Stimulated activated CD8-positive, alpha-beta memory T cell treated with anti-CD3 and anti-CD28 coated beads, Interleukin-7, amount 100 ng/mL, for 4 hours (primary cell): Measurements from ENCODE around the gene RNF14.
"Not testable (repeated sequence)": the region's sequence is repeated elsewhere in the genome, so short reads cannot be mapped to it uniquely, and the experiment has no call there.

Experiments used
- DNase-seq, 2 donors: peaks; one replicate each; pipeline ENCODE4 v3.0.0-alpha.2; 2020; ENCODE audit warnings: low read depth in 2 of 2

The RNF14 gene

DNA sequence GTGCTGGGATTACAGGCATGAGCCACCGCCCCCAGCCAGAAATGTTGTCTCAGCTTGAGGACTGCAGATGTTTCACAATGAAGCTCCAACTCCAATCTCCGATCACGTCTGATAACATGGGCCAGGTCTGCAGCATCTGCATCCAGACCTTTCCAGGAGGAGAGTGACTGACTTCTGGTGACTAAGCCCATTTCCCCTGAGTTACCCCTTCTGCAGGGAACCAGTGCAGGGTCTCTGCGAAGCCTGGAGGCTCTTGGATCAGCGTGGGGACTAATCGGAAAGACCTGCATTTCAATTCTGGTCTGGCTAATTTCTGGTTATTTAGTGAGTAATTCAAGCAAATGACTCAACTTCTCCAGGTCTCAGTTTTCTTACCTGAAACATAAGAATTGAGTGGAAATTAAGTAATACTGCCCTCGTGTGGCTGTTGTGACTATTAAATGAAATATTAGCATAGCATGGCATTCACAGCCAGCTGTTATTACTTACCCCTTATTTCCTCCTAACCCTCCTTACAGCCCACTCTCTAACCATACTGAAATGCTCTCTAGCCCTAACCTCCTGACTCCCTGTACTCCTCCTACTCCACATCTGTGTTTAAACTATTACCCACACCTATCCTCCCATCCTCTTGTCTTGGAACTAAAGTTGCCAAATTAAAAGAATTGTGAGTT lies 46.1 kb downstream of the RNF14 start:
- peak; percentile 43 to 47 for DNase-seq

DNA sequence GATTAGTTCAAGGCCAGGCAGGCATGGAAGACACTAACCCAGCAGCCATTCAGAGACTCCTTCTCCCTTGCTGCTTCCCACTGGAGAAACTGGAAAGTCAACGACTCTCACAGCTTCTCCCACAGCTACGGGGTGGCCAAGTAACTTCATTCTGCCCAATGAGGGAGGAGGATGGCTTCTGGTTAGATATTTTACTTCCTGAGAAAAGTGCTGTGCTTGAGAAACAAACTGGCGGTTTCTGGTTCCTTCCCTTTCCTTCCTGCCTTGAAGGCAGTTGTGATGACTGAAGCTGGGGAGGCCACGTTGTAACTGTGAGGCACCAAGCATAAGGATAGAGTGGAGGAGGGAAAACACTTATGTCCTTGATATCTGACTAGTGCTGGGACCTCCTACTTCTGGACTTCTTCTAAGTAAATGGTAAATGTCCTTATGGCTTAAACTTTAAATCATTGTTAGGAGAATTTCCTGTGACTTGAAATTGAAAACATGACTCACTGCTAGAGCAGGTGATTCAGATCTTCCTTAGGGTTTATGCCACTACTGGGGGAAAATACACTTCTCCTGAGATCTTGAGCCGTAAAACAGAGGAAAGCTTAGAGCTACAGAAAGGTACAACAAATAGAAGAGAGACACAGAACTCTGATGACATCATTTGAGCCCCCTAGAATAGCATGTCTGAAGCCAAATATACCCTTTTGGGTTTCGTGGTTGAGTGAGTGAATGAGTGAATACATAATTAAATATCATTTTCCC lies 47.1 kb downstream of the RNF14 start:
- peak; percentile 28 to 48 for DNase-seq

DNA sequence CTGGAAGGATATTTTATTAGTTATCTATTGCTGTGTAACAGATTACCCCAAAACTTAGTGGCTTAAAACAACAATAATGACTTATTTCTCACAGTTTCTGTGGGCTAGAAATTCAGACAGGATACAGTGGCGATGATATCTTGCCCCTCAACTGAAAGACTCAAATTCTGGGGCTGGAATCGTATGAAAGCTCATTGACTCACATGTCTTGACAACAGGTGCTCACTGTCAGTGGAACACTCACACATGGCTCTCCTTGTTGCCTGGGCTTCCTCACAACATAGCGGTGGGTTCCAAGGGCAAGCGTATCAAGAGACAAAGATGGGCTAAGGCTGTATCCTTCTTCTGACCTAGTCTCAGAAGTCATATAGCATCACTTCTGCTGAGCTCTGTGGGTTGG lies 47.7 kb downstream of the RNF14 start:
- peak; percentile 26 to 37 for DNase-seq

DNA sequence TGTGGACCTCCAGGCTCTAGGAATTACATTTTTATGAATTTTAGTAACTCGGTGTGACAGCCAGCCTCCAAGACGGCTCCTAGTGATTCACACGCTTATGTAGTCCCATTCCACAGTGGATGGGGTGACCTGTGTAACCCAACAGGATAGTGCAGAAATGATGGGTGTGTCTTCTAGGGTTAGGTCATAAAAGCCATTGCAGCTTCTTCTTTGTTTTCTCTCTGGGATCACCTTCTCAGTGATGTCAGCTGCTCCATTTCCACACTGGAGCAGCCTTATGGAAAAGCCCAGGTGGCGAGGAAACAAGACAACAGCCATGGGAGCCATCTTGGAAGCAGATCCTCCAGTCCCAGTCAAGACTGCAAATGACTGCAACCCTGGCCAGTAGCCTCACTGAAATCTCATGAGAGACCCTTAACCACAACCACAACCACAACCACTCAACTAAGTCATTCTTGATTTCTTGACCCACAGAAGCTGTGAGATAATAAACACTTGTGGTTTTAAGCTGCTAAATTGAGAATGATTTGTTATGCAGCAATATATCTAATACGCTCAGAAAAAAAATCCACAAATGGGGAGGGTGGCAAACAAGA lies 49.0 kb downstream of the RNF14 start:
- DNase-seq, result no peak

DNA sequence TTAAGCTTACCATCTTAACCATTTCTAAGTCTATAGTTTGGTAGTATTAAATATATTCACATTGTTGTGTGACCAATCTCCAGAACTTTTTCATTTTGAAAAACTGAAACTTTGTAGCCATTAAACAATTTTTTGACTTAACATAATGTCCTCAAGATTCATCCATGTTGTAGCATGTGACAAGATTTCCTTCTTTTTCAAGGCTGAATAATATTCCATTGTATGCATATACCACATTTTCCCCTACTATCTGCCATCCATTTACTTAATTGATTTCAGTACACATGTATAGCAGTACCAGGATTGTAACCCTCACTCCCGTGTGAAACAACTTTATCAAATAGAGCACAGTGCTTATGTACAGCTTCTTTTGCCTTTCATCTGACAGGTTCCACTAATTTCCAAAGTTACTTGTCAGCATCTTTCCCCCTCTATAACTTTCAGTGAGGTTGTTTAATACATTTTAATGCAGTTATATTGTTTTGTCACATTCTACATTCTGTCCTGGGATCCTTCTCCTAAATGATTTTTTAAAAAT lies 51.3 kb downstream of the RNF14 start:
- no peak for DNase-seq

DNA sequence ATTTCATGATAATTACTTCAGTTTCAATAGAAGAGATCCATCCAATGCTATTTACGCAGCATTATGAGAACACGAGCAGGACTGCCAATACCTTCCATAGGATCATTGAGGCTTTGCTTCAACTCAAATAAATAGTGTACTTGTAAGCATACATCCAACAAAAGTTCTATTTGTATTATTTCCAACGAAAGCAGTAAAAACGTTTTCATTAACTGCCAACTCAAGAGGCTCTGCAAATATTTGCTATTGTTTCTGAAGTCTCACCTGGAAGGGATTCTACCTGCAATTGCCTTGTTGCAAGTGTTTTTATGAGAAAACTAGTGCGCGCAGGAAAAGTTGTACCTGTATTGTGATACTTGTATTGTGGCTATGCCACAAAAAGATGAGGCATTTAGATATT lies 54.9 kb downstream of the RNF14 start:
- DNase-seq, result no peak

DNA sequence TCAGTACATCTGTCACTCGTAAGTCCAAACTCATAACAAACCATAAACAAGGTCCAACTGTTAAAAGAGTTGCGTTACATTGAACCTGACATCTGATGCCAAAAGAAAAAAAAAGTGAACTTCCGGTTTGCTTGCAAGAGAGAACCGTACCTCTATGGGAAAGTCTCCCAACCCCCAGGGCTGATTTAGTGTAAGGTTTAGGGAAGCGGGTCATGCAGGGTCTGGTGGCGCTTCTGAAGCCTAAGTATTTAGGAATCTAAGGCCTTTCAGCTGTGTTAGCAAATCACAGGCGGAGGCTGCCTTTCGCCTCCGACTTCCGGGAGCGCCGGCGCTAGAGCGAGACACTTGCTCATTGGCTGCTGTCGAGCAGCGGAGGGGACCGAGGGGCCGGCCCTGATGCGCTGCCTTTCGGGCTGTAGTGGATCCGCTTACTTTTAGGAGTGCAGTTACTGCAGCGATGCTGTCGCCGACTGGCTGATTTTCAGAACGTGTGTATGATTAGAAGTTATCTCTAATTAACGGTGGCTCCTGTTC lies 55.9 kb downstream of the RNF14 start:
- DNase-seq, result peak; percentile 72 to 79

DNA sequence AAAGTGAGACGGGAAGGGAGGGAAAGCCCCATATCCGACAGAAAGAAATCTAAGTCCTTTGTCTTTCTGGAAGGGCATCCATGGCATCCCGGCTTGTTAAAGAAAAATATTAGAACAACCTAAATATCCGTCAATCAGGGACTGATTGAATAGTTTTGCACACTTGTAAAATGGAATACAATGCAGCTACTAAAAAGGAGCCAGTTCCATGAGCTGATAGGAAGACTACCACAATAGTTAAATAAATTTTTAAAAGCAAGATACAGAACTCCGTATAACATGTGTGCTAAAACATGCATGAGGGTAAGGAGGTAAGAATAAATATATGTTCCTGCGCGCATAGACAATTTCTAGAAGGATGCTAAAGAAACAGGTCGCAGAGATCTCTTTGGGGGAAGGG lies 56.7 kb downstream of the RNF14 start:
- DNase-seq, result no peak

DNA sequence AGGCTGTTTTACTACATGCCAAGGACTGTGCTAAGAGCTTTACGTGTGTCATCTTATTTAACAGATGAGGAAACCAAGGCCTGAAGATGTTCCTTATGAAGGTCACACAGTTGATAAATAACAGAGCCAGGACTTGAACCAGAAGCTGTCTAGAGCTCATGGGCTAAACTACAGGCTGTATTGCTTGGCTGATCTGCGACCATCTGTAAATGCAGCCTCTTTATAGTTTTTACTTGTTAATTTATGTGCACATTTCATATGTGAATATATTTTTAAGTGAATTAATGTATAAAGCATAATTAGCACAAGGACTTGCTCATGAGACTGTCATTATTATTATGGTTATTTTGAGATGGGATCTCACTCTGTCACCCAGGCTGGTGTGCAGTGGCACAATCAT lies 63.2 kb downstream of the RNF14 start:
- no peak for DNase-seq

DNA sequence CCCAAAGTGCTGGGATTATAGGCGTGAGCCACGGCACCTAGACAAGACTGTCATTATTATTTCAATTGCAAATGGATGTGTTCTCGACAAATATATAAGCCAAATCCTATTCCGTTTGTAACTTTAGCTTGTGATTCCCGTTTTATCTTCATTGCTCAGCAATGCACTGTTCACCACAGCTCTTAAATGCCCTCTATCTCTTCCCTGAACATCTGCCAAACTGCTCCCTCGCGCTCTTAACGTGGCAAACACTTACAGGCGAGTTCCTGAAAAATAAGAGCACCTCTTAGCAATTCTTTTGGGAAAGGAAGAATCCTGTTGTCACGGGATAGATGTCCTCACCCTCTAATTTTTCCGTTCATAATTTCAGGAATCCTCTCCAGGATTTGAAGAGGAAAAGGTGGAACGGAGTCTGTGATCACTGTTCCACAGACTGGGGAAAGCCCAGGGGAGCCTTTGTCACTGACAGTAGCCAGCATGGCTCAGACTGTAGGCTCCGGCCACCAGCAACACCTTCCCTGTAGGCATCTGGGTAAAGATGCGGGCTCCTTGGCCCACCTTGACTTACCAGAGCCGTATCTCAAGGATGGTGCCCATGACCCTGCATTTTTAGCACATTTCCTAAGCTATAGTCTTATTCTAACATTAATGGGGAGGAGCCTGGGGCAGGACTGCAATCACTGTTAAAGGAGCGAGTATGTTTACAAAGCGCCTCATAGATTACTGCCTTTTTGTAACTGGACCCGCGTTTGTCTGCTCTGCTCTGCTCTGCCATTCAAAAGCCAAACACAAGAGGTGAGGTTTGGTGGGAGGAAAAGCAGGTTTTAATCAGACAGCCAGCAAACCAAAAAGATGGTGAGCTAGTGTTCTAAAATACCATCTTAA lies 64.1 kb downstream of the RNF14 start:
- DNase-seq, result no peak

DNA sequence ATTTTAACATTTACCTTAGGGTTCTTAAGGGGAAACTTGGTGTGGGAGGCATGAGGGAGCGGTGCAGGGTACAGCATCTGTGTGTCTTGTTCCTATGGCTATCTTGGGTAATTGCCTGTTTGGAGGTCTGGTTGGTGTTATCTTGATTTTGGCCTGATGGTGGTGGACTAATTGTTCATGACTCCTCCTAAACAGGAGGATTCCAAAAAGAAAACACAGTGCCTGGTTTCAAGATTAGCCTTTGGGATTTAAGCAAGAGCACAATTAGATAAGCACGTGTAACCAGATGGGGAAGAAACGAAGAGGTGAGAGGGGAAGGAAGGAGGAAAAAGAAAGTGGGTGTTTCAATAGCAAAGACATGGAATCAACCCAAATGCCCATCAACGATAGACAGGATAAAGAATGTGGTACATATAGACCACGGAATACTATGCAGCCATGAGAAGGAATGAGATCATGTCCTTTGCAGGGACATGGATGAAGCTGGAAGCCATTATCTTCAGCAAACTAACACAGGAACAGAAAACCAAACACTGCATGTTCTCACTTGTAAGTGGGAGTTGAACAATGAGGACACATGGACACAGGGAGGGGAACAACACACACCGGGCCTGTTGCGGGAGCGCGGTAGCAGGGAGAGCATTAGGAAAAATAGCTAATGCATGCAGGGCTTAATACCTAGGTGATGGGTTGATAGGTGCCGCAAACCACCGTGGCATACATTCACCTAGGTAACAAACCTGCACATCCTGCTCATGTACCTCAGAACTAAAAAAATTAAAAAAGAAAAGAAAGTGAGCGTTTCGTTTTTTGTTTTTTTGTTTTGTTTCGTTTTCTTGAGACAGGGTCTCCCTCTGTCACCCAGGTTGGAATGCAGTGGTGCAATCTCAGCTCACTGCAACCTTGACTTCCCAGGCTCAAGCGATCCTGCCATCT lies 65.0 kb downstream of the RNF14 start:
- not testable (repeated sequence) for DNase-seq

DNA sequence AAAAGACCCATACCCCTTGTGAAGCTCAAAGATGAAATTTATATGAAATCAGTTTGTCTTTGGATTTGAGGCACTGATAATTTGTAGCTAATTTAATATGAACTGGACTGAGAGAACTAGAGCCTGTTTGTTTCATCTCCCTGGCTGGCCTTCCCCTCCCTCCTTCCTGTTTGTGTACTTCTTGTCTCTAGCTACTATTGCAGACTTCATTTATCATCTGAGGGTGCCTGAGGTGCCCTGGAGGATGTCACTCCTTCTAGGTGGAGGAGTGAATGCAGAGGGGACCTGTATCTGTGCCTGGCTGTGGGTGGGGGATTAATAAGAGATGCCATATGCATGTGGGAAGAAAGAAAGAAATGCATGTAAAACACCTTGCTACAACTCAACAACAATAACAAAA lies 66.1 kb downstream of the RNF14 start:
- no peak for DNase-seq

DNA sequence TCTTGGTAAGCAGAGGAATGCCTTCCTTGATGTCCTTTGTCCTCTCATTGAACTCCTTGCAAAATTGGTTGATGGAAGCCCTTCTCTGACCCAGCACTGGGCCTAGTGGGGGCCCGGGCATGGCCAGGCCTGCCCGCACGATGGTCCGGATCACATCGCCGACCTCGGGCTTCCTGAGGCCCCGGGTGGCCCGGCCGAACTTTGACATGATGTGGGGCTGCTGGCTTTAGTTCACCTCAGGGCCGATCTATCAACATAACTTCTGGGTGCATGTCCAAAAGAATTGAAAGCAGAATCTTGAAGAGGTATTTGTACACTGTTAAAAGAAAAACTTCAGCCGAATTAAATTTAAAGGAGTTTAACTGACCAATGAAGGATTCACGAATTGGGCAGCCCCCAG lies 68.0 kb downstream of the RNF14 start:
- no peak for DNase-seq

DNA sequence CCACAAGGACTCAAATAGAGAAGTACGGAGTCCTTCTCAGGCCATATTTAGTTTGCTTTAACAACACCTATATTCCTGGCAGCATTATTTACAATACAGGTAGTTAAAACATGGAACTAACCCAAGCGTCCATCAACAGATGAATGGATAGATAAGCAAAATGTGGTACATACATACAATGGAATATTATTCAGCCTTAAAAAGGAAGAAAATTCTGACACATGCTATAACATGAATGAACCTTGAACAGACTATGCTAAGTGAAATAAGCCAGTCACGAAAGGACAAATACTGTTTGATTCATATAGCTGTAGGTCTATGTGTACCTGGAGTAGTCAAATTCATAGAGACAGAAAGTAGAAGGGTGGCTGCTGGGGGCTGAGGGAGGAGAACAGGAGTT lies 68.7 kb downstream of the RNF14 start:
- not testable (repeated sequence) for DNase-seq

DNA sequence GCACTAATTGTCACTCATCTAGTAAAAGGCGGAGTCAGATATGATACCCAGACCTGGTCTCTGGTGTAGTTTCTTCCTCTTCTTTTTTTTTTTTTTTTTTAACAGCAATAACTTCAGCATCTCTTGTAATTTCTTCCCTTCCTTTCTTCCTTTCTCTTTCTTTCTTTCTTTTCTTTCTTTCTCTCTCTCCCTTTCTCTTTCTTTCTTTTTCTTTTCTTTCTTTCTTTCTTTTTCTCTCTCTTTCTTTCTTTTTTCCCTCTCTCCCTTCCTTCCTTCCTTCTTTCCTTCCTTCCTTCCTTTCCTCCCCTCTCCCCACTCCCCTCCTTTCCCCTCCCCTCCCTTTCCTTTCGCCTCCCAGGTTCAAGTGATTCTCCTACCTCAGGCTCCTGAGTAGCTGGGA lies 69.8 kb downstream of the RNF14 start:
- DNase-seq, result no peak
